GM12891 (cell line): Measurements from ENCODE around the gene CABLES2.

Experiments used
- PAX5 ChIP-seq: IDR thresholded peaks from 2 replicates; pipeline ENCODE4 v1.6.1; 2011; ENCODE audit warnings: low read length, moderate library complexity, mild to moderate bottlenecking; ENCODE audit not compliant: insufficient read depth, severe bottlenecking
- POLR2A ChIP-seq: IDR thresholded peaks from 2 replicates; pipeline ENCODE4 v1.6.1; 2011; ENCODE audit warnings: low read depth, low read length, control low read depth
- POLR2AphosphoS5 ChIP-seq: IDR thresholded peaks from 2 replicates; pipeline ENCODE4 v1.6.1; 2011; ENCODE audit warnings: low read depth, low read length, control low read depth
- POU2F2 ChIP-seq: IDR thresholded peaks from 2 replicates; pipeline ENCODE4 v1.6.1; 2011; ENCODE audit warnings: low read depth, mild to moderate bottlenecking, control low read depth, low read length, moderate library complexity
- SPI1 ChIP-seq: IDR thresholded peaks from 2 replicates; pipeline ENCODE4 v1.6.1; 2011; ENCODE audit warnings: low read depth, low read length, control low read depth
- TAF1 ChIP-seq: IDR thresholded peaks from 2 replicates; pipeline ENCODE4 v1.6.1; 2011; ENCODE audit warnings: low read depth, low read length, control low read depth

- TF ChIP-seq POLR2A (no peak), POLR2AphosphoS5 (no peak), TAF1 (no peak), SPI1 (no peak), POU2F2 (no peak), PAX5 (no peak)
These were observed 44.2 kb upstream of the CABLES2 start for GRCh38 chr20:62451156-62451767.
